H1 (cell line): ENCODE results near the gene SPACA7. TPM values are rescaled to one million over a fixed set of nuclear protein-coding genes. Genes with fewer than 3 reads are reported as not detected.

Source experiments
- CTCF ChIA-PET: fragments of 300-600 bp; sonication (Branson Sonifier 250); formaldehyde crosslinking; loops from one replicate; lab custom pipeline; 2021; ENCODE audit not compliant: partially characterized antibody; lab: Charles Lee
- POLR2A ChIA-PET: fragments of 300-600 bp; sonication (Branson Sonifier 250); formaldehyde crosslinking; loops from one replicate; lab custom pipeline; 2021; ENCODE audit warnings: inconsistent platforms; ENCODE audit not compliant: partially characterized antibody; lab: Charles Lee
- DNase-seq, 2 experiments: peaks; one replicate each; pipeline versions ENCODE4 v3.0.0 to v3.0.0-alpha.2; 2010 to 2022; ENCODE audit warnings: low spot score in 2 of 2, low read depth in 1 of 2, mixed read lengths in 1 of 2
- FAIRE-seq: peaks from 2 replicates; lab custom pipeline; 2011; peaks lifted over from hg19 to GRCh38; lab: Jason Lieb, UNC
- H2AFZ ChIP-seq: 2 replicates; pipeline ENCODE4 v1.8.1; 2012; ENCODE audit warnings: low read length, inconsistent platforms
- H2AK5ac ChIP-seq: 2 replicates; pipeline ENCODE4 v1.6.1; 2013; ENCODE audit warnings: low read depth, low read length
- H2BK120ac ChIP-seq: replicated peaks from 2 replicates; pipeline ENCODE3; 2013; ENCODE audit warnings: low read depth, low read length, inconsistent platforms
- H2BK12ac ChIP-seq: 2 replicates; pipeline ENCODE4 v1.6.1; 2013; ENCODE audit warnings: low read depth, low read length
- H2BK15ac ChIP-seq: 2 replicates; pipeline ENCODE4 v1.6.1; 2013; ENCODE audit warnings: low read length
- H2BK20ac ChIP-seq: 2 replicates; pipeline ENCODE4 v1.6.1; 2013; ENCODE audit warnings: low read length
- H2BK5ac ChIP-seq: 2 replicates; pipeline ENCODE4 v1.6.1; 2013; ENCODE audit warnings: low read depth, low read length
- H3K14ac ChIP-seq: 2 replicates; pipeline ENCODE4 v1.6.1; 2013; ENCODE audit warnings: inconsistent platforms; ENCODE audit not compliant: insufficient read length
- H3K18ac ChIP-seq: 2 replicates; pipeline ENCODE4 v1.6.1; 2013; ENCODE audit warnings: low read length; ENCODE audit errors: extremely low read depth
- H3K23ac ChIP-seq: 2 replicates; pipeline ENCODE4 v1.6.1; 2013; ENCODE audit warnings: inconsistent platforms; ENCODE audit not compliant: insufficient read length
- H3K23me2 ChIP-seq: 2 replicates; pipeline ENCODE4 v1.6.1; 2013; ENCODE audit warnings: low read depth, low read length
- H3K27ac ChIP-seq: 2 replicates; pipeline ENCODE4 v1.6.1; 2011; ENCODE audit warnings: low read depth, low read length, inconsistent platforms
- H3K27me3 ChIP-seq, 4 experiments: replicated peaks in 1 of 4; 1 replicate in 1 of 4; 2 replicates in 3 of 4; pipeline versions ENCODE4 v1.6.1 to v1.8.1; 2011 to 2013; ENCODE audit warnings: low read length in 3 of 4, mild to moderate bottlenecking in 3 of 4, inconsistent platforms in 2 of 4, mixed read lengths in 2 of 4, moderate library complexity in 1 of 4; ENCODE audit not compliant: control insufficient read depth in 3 of 4, insufficient read depth in 3 of 4; ENCODE audit errors: extremely low read depth in 1 of 4
- H3K36me3 ChIP-seq, 4 experiments: 2 replicates each; pipeline versions ENCODE4 v1.6.1 to v1.8.1; 2011 to 2013; ENCODE audit warnings: mild to moderate bottlenecking in 4 of 4, low read length in 3 of 4, moderate library complexity in 2 of 4, control low read depth in 1 of 4, inconsistent platforms in 1 of 4; ENCODE audit not compliant: insufficient read depth in 4 of 4, control insufficient read depth in 2 of 4
- H3K4ac ChIP-seq: replicated peaks from 2 replicates; pipeline ENCODE3; 2013; ENCODE audit warnings: low read length, low read depth, mixed read lengths, inconsistent platforms; ENCODE audit not compliant: insufficient read length
- H3K4me1 ChIP-seq, 4 experiments: replicated peaks in 1 of 4; 1 replicate in 1 of 4; 2 replicates in 3 of 4; pipeline versions ENCODE4 v1.6.1 to v1.8.1; 2011 to 2013; ENCODE audit warnings: low read length in 3 of 4, inconsistent platforms in 2 of 4, mixed read lengths in 1 of 4; ENCODE audit not compliant: insufficient read depth in 4 of 4, control insufficient read depth in 3 of 4
- H3K4me2 ChIP-seq, 2 experiments: 2 replicates each; pipeline versions ENCODE4 v1.6.1 to v1.8.1; 2011 to 2013; ENCODE audit warnings: low read depth in 2 of 2, low read length in 2 of 2, control low read depth in 1 of 2, inconsistent platforms in 1 of 2, mild to moderate bottlenecking in 1 of 2; ENCODE audit not compliant: insufficient read depth in 1 of 2
- H3K4me3 ChIP-seq, 4 experiments: fragments of 200-600, 300-600 bp in 1 of 4; sonication (generic), shearing (Covaris generic), sonication (Bioruptor Twin) in 1 of 4; 2 replicates each; pipeline versions ENCODE4 v1.5.1 to v1.8.1; 2011 to 2016; ENCODE audit warnings: low read length in 4 of 4, low read depth in 3 of 4, control low read depth in 2 of 4, inconsistent platforms in 2 of 4, mild to moderate bottlenecking in 2 of 4, mixed read lengths in 1 of 4, moderate library complexity in 1 of 4; ENCODE audit not compliant: insufficient read depth in 2 of 4; ENCODE audit errors: extremely low read depth in 1 of 4
- H3K56ac ChIP-seq: replicated peaks from 2 replicates; pipeline ENCODE3; 2013; ENCODE audit warnings: low read depth, mild to moderate bottlenecking, mixed read lengths, low read length, inconsistent platforms; ENCODE audit not compliant: insufficient read length
- H3K79me1 ChIP-seq: 2 replicates; pipeline ENCODE4 v1.6.1; 2013; ENCODE audit warnings: low read depth, low read length, control low read depth
- H3K79me2 ChIP-seq, 2 experiments: 2 replicates each; pipeline versions ENCODE4 v1.6.1 to v1.8.1; 2012 to 2013; ENCODE audit warnings: low read length in 2 of 2, mild to moderate bottlenecking in 2 of 2, inconsistent platforms in 1 of 2; ENCODE audit not compliant: insufficient read depth in 2 of 2, control insufficient read depth in 1 of 2
- H3K9ac ChIP-seq, 4 experiments: replicated peaks in 1 of 4; 1 replicate in 1 of 4; 2 replicates in 3 of 4; pipeline versions ENCODE4 v1.6.1 to v1.8.1; 2011 to 2013; ENCODE audit warnings: low read depth in 3 of 4, low read length in 3 of 4, control low read depth in 2 of 4, mild to moderate bottlenecking in 2 of 4, moderate library complexity in 2 of 4, inconsistent platforms in 1 of 4; ENCODE audit errors: extremely low read depth in 1 of 4
- H3K9me3 ChIP-seq, 2 experiments: 2 replicates each; pipeline versions ENCODE4 v1.6.1 to v1.8.1; 2012 to 2013; ENCODE audit warnings: mild to moderate bottlenecking in 2 of 2, moderate library complexity in 2 of 2, control low read depth in 1 of 2, inconsistent platforms in 1 of 2, low read depth in 1 of 2, low read length in 1 of 2, mixed read lengths in 1 of 2; ENCODE audit not compliant: insufficient read depth in 2 of 2
- H4K20me1 ChIP-seq, 2 experiments: replicated peaks in 1 of 2; 2 replicates each; pipeline versions ENCODE3 to v1.8.1; 2011 to 2013; ENCODE audit warnings: inconsistent platforms in 2 of 2, low read length in 2 of 2, mild to moderate bottlenecking in 1 of 2; ENCODE audit not compliant: insufficient read depth in 2 of 2, control insufficient read depth in 1 of 2
- H4K5ac ChIP-seq: 2 replicates; pipeline ENCODE4 v1.6.1; 2013; ENCODE audit warnings: low read length, low read depth, mixed read lengths, inconsistent platforms; ENCODE audit not compliant: insufficient read length
- H4K8ac ChIP-seq: 2 replicates; pipeline ENCODE4 v1.8.0; 2013; ENCODE audit warnings: mild to moderate bottlenecking, moderate library complexity, low read length, inconsistent platforms; ENCODE audit not compliant: insufficient read depth; ENCODE audit errors: extremely low read depth
- H4K91ac ChIP-seq: replicated peaks from 2 replicates; pipeline ENCODE3; 2013; ENCODE audit warnings: low read length, mixed read lengths, inconsistent platforms; ENCODE audit not compliant: insufficient read length
- FOSL1 ChIP-seq: IDR thresholded peaks from 2 replicates; pipeline ENCODE4 v1.6.1; 2011; ENCODE audit warnings: mild to moderate bottlenecking, low read depth, low read length, moderate library complexity; ENCODE audit not compliant: insufficient read depth
- KDM4A ChIP-seq: IDR thresholded peaks from one replicate; pipeline ENCODE4 v1.7.1; 2012; ENCODE audit warnings: low read depth, mild to moderate bottlenecking, moderate library complexity, low read length, inconsistent platforms; ENCODE audit not compliant: severe bottlenecking
- NRF1 ChIP-seq: IDR thresholded peaks from 2 replicates; pipeline ENCODE4 v1.6.1; 2011; ENCODE audit warnings: mild to moderate bottlenecking, low read depth, low read length, improper control_type of control experiment
- RAD21 ChIP-seq, 2 experiments: IDR thresholded peaks in 1 of 2; conservative IDR thresholded peaks in 1 of 2; 2 replicates each; pipeline ENCODE4 v1.6.1; 2011; ENCODE audit warnings: low read depth in 2 of 2, low read length in 2 of 2, improper control_type of control experiment in 1 of 2, inconsistent platforms in 1 of 2, mild to moderate bottlenecking in 1 of 2, moderate library complexity in 1 of 2
- RXRA ChIP-seq: IDR thresholded peaks from 2 replicates; pipeline ENCODE4 v1.6.1; 2011; ENCODE audit warnings: low read depth, mild to moderate bottlenecking, low read length, moderate library complexity; ENCODE audit not compliant: insufficient read depth
- SIN3A ChIP-seq, 2 experiments: IDR thresholded peaks in 1 of 2; conservative IDR thresholded peaks in 1 of 2; 2 replicates each; pipeline ENCODE4 v1.6.1; 2011 to 2012; ENCODE audit warnings: low read length in 2 of 2, improper control_type of control experiment in 1 of 2, low read depth in 1 of 2, mild to moderate bottlenecking in 1 of 2
- SUZ12 ChIP-seq: fragments of 200-600 bp; sonication (generic); IDR thresholded peaks from 2 replicates; pipeline ENCODE4 v1.6.1; 2012; ENCODE audit warnings: mild to moderate bottlenecking, inconsistent platforms, low read length, moderate library complexity, mixed read lengths
- WGBS, 2 experiments: shearing (Covaris generic) in 1 of 2; methylation state at CpG; one replicate each; pipeline versions ENCODE4 v1.1.6 to v1.1.7; 2013 to 2015; ENCODE audit warnings: low lambda C conversion rate in 2 of 2, mixed read lengths in 2 of 2, inconsistent platforms in 1 of 2, low coverage in 1 of 2, missing lambda C conversion rate in 1 of 2; ENCODE audit not compliant: insufficient replicate concordance in 2 of 2, insufficient coverage in 1 of 2, insufficient read length in 1 of 2; ENCODE audit errors: extremely low coverage in 1 of 2, missing lambda C conversion rate in 1 of 2; 5-methylcytosine and 5-hydroxymethylcytosine counted together
- polyA plus RNA-seq, 7 experiments: library from polyadenylated mRNA; depleted of rRNA in 3 of 7; stranded (reverse) in 5 of 7; unstranded in 2 of 7; fragments of >200 nt in 5 of 7; fragments of 200-250 nt in 2 of 7; gene quantifications; 1 replicate in 5 of 7; 2 replicates in 1 of 7; 4 replicates in 1 of 7; pipeline versions ENCODE4 v1.2.1 to v1.2.3, GENCODE V29; 2011 to 2013; ENCODE audit warnings: missing spikeins in 2 of 7, mixed read lengths in 2 of 7
- total RNA-seq: library from RNA; stranded (reverse); fragmentation: NEBNext Ultra II Directional; extraction: Animal tissue kit (Norgen Biotek cat#: 25700); gene quantifications from 2 replicates; pipeline ENCODE4 v1.2.1, GENCODE V29; 2021

Gene SPACA7
- total and polyA plus RNA-seq, 2 of the 8 experiments (the other 6 are each of a cell fraction or from before 2014, with no cell fraction given), result not detected

DNA sequence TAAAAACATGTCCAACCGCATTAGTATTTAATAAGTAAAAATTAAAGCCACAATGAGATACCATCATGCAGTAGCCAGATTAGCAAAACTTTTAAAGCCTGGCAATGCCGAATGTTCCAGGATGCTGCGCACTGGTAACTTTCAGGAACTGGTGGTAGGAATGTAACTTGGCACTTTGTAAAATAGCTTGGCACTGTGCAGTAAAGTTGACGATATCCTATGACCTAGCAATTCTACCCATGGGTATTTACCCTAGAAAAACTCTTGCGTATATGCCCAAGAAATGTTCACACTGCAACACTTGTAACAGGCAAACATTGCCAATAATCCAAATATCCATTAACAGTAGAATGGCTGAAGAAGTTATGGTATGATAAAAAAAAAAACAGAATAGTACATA lies 97.7 kb downstream of the SPACA7 start:
- Histone ChIP-seq H3K56ac (no peak overlapping the region), H3K23ac (no peak overlapping the region), H3K27me3 (no peaks in the 10 kb centered on the region; a peak in 1 of 7 replicates), H3K4me1 (no peaks in the 10 kb centered on the region), H2AK5ac (no peak overlapping the region), H3K9ac (no peak overlapping the region), H3K18ac (no peak overlapping the region), H3K4me3 (no peak overlapping the region), H4K91ac (no peak overlapping the region), H2BK5ac (no peak overlapping the region), H4K8ac (no peak overlapping the region), H2AFZ (no peak overlapping the region), H2BK20ac (no peak overlapping the region), H3K14ac (no peak overlapping the region), H4K5ac (no peak overlapping the region), H2BK15ac (no peak overlapping the region), H3K79me1 (no peaks in the 10 kb centered on the region), H2BK120ac (no peak overlapping the region), H3K9me3 (no peaks in the 10 kb centered on the region), H3K79me2 (no peaks in the 10 kb centered on the region), H3K4me2 (no peak overlapping the region), H4K20me1 (no peaks in the 10 kb centered on the region), H3K4ac (no peak overlapping the region), H3K23me2 (no peaks in the 10 kb centered on the region), H3K27ac (no peak overlapping the region), H2BK12ac (no peak overlapping the region), H3K36me3 (no peaks in the 10 kb centered on the region)
- ChIA-PET CTCF (interaction anchor here (1.4 kb wide), 1 partner anchor 30 kb away, joined by 4 read pairs; no protein-coding TSS in a partner anchor), POLR2A (interaction anchor here (0.6 kb wide), 1 partner anchor 122 kb away, joined by 3 read pairs; no protein-coding TSS in a partner anchor)
- DNase-seq (no peak), FAIRE-seq (no peak)
- TF ChIP-seq RXRA (no peak), FOSL1 (no peak), SIN3A (conservative IDR thresholded peaks at IDR 0.05 in 1 of 2, IDR thresholded peaks at IDR 0.05 in 1 of 2; ENCODE audit: low read depth in 1 of 2, low read length in 2 of 2) (no peak), RAD21 (IDR thresholded peaks at IDR 0.05 in 1 of 2, conservative IDR thresholded peaks at IDR 0.05 in 1 of 2; ENCODE audit: low read depth in 2 of 2, low read length in 2 of 2) (no peak), SUZ12 (no peak), NRF1 (no peak), KDM4A (no peak)
- WGBS, 2 experiments, result 96% methylated on average over 5 of the region's 5 CpGs; no CpG with 5 or more reads in 1 of the 2 experiments
